Right atrium auricular region (tissue), 2 donors: Measurements from ENCODE around the gene FOXA3. TPM values are rescaled to one million over a fixed set of nuclear protein-coding genes. Genes with fewer than 3 reads are reported as not detected.
"Not testable (repeated sequence)": the region's sequence is repeated elsewhere in the genome, so short reads cannot be mapped to it uniquely, and the experiment has no call there.

ENCODE experiments used
- DNase-seq: peaks from one replicate; pipeline ENCODE4 v3.0.0-alpha.2; 2019; ENCODE audit warnings: low spot score
- H3K27ac ChIP-seq, 2 donors: fragments of 200-600 bp; sonication (generic); 1 replicate in 1 of 2; 2 replicates in 1 of 2; pipeline ENCODE4 v1.5.1; 2016 to 2019
- H3K27me3 ChIP-seq, 2 donors: fragments of 200-600 bp; sonication (generic); one replicate each; pipeline versions ENCODE4 v1.5.1 to v1.6.0; 2017 to 2019
- H3K36me3 ChIP-seq: fragments of 200-600 bp; sonication (generic); one replicate; pipeline ENCODE4 v1.5.1; 2016
- H3K4me1 ChIP-seq, 2 donors: fragments of 200-600 bp; sonication (generic); one replicate each; pipeline versions ENCODE4 v1.5.1 to v1.6.0; 2017 to 2019
- H3K4me3 ChIP-seq, 2 donors: fragments of 200-600 bp; sonication (generic); 1 replicate in 1 of 2; 2 replicates in 1 of 2; pipeline ENCODE4 v1.5.1; 2017 to 2019; ENCODE audit warnings: mild to moderate bottlenecking in 1 of 2, moderate library complexity in 1 of 2
- H3K9me3 ChIP-seq, 2 donors: fragments of 200-600 bp; sonication (generic); one replicate each; pipeline ENCODE4 v1.5.1; 2019
- CTCF ChIP-seq, 2 donors: fragments of 200-600 bp; sonication (generic); IDR thresholded peaks; one replicate each; pipeline ENCODE4 v1.5.1; 2019; ENCODE audit warnings: antibody characterized with exemption in 2 of 2
- total RNA-seq, 2 donors: library from RNA; depleted of rRNA; stranded (reverse); fragments of >200 nt; gene quantifications; one replicate each; pipeline ENCODE4 v1.1.0, GENCODE V29; 2016

FOXA3 gene
- total RNA-seq, 2 donors from 2014 or later = not detected

- Histone ChIP-seq H3K4me1 (peaks cover 0 to 25% of the 10 kb centered on the region in 2 donors), H3K27me3 (peaks cover 10 to 11% of the 10 kb centered on the region in 2 donors), H3K36me3 (peaks cover 13% of the 10 kb centered on the region), H3K4me3 (peak overlapping the region; percentile 24 to 86), H3K9me3 (no peaks in the 10 kb centered on the region), H3K27ac (no peak overlapping the region)
- DNase-seq = no peak
- no peak for TF ChIP-seq CTCF (IDR thresholded peaks at IDR 0.05)
Observed at GRCh38 chr19:45863335-45863839, 739 bp upstream of the FOXA3 start.

- peaks cover 4% of the 10 kb centered on the region for H3K36me3 ChIP-seq
- peaks cover 10 to 11% of the 10 kb centered on the region in 2 donors for H3K27me3 ChIP-seq
- peak overlapping the region in 1 of 2 donors; percentile 86 for H3K4me3 ChIP-seq
- H3K27ac ChIP-seq = no peak overlapping the region
- TF ChIP-seq CTCF (IDR thresholded peaks at IDR 0.05) = no peak
- no peaks in the 10 kb centered on the region for H3K9me3 ChIP-seq
- no peak for DNase-seq
- H3K4me1 ChIP-seq = peaks cover 0 to 25% of the 10 kb centered on the region in 2 donors
Observed at GRCh38 chr19:45864629-45865082, 530 bp downstream of the FOXA3 start.

- peaks cover 0 to 25% of the 10 kb centered on the region in 2 donors for H3K4me1 ChIP-seq
- H3K27ac ChIP-seq = no peak overlapping the region
- H3K4me3 ChIP-seq = no peak overlapping the region
- DNase-seq = no peak
- no peak for TF ChIP-seq CTCF (IDR thresholded peaks at IDR 0.05)
- no peaks in the 10 kb centered on the region for H3K36me3 ChIP-seq
- H3K27me3 ChIP-seq = peaks cover 10 to 11% of the 10 kb centered on the region in 2 donors
- H3K9me3 ChIP-seq = no peaks in the 10 kb centered on the region
Observed at GRCh38 chr19:45865269-45865948, 1.3 kb downstream of the FOXA3 start.

- Histone ChIP-seq H3K4me3 (no peak overlapping the region), H3K36me3 (no peaks in the 10 kb centered on the region), H3K27ac (no peak overlapping the region), H3K4me1 (peaks cover 0 to 21% of the 10 kb centered on the region in 2 donors), H3K27me3 (peaks cover 10 to 11% of the 10 kb centered on the region in 2 donors), H3K9me3 (no peaks in the 10 kb centered on the region)
- no peak for TF ChIP-seq CTCF (IDR thresholded peaks at IDR 0.05)
- no peak for DNase-seq
Observed at GRCh38 chr19:45866400-45867176, 2.5 kb downstream of the FOXA3 start.

GRCh38 chr19:45867241-45867640 lies 3.1 kb downstream of the FOXA3 start:
- H3K36me3 ChIP-seq, H3K4me3 ChIP-seq, H3K27ac ChIP-seq, H3K9me3 ChIP-seq, DNase-seq: not testable (repeated sequence)
- Histone ChIP-seq H3K27me3 (peaks cover 10 to 11% of the 10 kb centered on the region in 2 donors), H3K4me1 (peaks cover 0 to 15% of the 10 kb centered on the region in 2 donors)

- no peak for TF ChIP-seq CTCF (IDR thresholded peaks at IDR 0.05)
- no peaks in the 10 kb centered on the region for H3K9me3 ChIP-seq
- no peak overlapping the region for H3K4me3 ChIP-seq
- no peak overlapping the region for H3K27ac ChIP-seq
- H3K4me1 ChIP-seq = no peaks in the 10 kb centered on the region
- DNase-seq = no peak
- H3K27me3 ChIP-seq = no peaks in the 10 kb centered on the region
- H3K36me3 ChIP-seq = no peaks in the 10 kb centered on the region
Observed at GRCh38 chr19:45870798-45871197, 6.7 kb downstream of the FOXA3 start.
